NCI-H2196 (cell line): ENCODE measurements around the gene RBP7.
"Not testable (repeated sequence)": the region's sequence is repeated elsewhere in the genome, so short reads cannot be mapped to it uniquely, and the experiment has no call there.

Source experiments
- DNase-seq: peaks from one replicate; lab custom pipeline; 2025; ENCODE audit not compliant: unreplicated experiment; lab: John Stamatoyannopoulos, UW

The RBP7 gene

DNA sequence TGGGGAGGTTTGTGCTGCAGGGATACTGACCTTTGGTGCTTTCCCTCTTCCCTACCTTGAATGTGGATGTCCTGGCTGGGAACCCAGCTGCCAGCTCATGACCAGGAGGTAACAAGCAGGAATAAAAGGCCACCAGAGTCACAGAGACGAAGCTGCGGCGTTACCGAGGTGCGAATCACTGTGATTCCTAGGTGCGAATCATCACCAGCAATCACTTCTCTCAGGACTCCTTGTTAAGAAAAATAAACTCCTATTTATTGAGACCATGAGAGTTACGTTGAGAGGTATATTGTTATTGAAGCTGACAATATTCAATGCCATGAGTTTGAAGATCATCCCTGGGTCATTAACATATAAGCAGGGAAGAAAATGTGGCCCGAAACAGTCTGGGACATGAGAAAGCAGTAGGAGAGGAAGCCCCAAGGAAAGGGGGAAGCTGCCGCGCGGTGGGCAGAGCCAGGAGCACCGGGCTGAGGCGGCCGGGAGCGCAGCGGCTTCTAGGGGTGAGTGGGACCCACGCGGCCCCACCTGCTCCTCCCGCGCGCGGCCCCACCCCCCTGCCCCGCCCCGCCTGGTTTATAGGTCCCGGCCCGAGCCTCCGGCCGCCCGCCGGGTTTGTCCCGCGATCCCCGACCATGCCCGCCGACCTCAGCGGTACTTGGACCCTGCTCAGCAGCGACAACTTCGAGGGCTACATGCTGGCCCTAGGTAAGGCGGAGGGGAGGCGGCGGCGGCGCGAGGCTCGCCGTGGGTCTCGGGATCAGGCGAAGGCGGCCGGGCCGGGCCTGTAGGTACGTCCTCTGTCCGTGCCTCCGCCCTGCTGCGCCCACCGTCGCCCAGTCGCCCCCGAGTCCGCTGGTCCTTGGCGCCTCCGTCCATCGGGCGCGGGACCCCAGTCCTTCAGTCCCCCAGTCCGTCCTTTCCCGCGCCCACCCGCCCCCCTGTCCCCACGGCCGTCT, at the start of gene RBP7:
RBP7 (plus strand) TSS at position 605 of the 959 bp plus-strand sequence; CDS start at position 636, 31 bp downstream.
- DNase-seq, result no peak

DNA sequence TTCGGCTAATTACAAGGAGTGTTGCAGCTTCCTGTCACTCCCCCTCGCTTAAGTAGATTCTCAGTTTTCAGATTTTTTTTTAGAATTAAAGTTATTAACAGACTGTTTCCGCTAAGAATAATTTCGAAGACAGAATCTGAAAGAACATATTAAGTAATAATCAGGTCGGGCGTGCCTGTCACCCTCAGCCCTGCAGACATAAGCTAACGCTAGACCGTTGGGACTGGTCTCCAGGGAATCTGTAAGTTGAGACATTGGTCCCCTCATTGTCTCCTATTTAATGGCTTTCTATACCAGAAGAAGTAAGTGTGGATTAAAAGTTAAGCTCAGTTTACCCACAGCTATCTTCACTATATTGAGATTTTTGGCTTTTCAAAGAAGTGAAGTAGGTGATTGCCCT, 39.3 kb upstream of the RBP7 start:
- DNase-seq, result no peak

DNA sequence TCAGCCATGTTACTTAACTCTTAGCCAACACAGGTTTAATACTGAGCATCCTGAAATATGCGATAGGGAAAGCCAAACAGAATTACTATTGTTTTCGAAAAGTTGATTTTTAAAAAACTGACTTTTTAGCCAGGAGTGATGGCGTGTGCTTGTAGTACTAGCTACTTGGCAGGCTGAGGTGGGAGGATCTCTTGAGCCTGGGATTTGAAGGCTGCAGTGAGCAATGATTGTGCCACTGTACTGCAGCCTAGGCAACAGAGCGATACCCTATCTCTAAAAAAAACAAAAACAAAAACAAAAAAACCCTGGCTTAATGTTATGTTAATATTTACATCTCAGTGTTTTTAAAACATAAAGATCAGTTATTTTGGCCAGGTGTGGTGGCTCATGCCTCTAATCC, 37.0 kb upstream of the RBP7 start:
- DNase-seq, result no peak

DNA sequence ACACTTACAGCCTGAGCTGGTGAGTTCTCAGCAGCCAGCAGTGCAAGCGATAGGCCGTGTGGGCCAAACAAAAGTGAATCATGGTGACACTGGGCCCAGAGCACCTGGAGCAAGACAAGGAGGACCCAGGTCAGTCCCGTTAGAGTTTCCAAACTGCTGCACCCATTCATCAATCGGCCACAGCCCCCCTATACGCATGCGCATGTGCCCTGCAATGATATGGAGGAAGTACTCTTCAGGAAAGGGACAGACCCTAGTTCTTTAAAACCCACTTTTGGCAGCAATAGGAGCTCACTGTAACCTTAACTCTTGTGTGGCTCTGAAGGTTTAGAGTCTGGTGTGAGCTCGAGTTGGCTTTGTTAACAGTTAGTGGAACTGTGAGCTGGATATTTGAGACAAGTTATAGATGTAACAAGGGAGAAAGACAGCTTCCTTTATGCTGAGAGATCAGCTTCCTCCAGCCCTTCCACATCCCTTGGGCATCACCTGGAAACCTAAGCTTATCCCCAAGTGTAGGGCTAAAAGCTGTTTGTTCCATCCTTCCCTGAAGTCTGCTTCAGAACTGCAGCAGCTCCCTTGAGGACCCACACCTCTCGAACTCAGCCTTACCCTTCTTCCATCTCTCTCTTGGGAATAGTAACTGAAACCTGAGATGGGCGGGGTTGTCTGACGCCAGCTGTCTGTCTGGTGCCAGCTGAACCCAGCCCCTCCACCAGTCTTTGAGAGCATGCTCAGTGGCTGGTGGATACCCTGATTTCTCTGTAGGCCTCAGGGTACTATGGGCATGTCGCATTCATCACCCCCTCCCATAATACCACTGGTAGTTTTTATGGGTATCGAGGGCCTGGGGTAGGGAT, 36.1 kb upstream of the RBP7 start:
- DNase-seq, result no peak

DNA sequence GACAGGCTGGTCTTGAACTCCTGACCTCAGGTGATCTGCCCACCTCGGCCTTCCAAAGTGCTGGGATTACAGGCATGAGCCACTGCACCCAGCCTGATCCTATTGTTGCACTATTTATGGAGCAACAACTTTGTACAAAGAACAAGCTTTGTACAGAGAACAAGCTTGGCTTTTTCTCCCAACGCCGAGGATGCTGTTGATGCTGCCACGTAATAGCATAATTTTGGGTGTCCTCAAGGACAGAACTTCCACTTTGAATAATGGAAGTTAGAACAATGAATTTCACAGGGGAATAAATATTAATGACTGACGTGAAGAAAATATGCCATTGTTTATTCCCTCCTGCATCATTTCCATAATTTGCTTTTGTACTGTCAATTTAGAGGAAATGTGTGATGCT, 12.8 kb upstream of the RBP7 start:
- no peak for DNase-seq

DNA sequence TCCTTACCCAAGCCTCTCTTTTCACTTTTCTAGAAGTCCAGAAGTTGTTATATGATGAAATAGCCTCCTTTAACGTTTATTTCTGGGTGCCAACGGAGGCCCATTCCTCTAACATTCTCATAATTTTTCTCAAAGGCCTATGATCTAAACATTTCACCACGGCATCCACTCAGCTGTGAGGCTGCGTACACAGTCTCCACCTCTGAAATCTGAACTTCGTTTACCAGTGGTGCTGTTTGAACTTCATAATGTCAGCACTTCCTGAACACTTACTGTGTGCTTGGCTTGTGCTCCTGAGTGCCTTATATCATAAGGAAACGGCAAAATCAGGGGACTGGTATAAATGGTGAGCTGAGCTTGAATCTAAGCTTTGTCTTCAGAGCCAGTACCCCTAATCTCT, 12.0 kb upstream of the RBP7 start:
- no peak for DNase-seq

DNA sequence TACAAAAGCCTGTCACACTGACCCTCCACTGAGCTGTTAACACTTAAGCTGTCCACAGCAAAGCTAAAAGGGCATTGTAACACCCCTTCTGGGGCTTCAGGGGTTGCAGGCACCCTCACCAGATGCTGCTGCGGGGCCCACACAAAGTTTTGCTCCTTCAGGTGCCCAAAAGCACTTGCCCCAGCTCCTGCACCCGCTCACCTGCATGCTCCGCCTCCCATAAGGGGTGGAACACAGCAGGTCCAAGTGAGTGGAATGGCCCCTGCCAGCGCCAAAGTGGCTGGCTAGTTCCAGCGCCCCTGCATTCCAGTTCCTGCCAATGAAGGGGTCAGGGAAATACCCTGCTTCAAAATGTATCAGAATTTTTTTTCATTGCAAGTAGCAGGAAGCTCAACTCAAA, 7.3 kb upstream of the RBP7 start:
- DNase-seq, result no peak

DNA sequence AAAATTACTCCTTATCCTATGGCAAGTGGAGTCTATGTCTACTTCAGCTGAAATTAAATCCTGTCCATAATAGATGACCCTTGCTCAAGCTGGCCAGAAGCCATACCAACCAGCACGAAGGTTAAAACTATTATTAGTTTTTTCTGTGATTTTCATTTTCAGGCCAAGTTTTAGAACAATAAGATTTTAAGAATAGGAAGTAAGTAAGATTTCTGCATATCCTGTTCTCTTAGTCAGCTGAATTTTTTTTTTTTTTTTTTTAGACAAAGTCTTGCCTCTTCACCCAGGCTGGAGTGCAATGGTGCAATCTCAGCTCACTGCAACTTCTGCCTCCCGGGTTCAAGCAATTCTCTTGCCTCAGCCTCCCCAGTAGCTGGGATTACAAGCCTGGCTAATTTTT, 6.1 kb upstream of the RBP7 start:
- no peak for DNase-seq

DNA sequence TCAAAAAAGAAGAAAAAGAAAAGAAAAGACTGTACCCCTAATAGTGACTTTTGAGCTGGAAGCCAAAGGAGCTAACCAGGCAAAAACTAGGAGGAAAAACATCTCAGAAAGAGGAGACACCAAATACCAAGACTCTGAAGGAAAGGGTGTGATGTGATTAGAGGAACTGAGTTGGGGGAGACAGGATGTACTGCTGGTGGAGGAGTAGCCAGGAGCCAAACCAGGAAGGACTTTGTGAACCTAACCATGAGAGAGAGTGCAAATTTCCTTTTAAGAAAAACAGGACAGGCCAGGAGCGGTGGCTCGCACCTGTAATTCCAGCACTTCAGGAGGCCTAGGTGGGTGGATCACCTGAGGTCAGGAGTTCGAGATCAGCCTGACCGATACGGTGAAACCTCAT, 4.1 kb upstream of the RBP7 start:
- no peak for DNase-seq

DNA sequence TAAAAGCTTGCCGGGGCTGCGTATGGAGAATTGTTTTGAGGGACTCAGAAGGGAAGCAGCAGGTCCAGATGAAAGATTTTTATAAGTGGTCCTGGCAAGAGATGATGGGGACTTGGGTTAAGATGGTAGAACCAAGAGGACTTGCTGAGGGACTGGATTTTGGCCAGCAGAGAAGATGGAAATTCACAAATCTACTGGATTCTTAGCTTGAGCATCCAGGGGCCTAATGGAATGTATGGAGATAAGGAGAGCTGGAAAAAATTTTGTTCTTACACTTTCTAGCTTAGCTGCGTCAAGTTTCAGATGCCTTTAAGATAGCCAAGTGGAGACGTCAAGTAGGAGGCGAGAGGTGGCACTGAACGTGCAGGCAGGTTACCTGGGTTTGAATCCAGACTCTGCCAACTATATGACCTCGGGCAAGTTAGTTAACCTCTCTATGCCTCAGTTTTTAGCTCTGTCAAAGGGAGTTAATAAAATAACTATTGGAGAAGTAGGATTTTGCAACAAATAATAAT, 3.4 kb upstream of the RBP7 start:
- DNase-seq, result no peak

DNA sequence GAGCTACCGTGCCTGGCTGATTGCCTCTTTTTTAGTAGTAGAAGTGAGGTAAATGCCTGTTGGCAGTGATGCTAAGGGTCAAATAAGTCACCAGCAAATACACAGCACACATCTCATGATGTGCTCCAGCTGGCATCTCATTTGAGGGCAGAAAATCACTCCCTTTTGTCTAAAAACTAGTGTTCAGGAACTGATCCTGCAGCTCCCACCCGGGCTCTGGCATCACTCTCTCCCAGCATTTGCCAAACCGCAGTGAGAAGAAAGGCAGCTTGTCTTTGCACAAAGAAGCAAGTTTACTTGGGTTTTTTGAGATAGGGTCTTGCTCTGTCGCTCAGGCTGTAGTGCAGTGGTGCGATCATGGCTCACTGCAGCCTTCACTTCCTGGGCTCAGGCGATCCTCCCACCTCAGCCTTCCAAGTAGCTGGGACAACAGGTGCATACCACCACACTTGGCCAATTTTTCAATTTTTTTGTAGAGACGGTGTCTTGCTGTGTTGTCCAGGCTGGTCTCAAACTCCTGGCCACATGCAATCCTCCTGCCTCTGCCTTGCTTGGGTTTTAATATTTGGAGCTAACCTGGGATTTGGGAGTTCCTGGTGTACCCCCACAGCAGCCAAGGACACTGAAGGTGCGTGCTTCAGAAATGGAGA, 4.1 kb downstream of the RBP7 start:
- no peak for DNase-seq

DNA sequence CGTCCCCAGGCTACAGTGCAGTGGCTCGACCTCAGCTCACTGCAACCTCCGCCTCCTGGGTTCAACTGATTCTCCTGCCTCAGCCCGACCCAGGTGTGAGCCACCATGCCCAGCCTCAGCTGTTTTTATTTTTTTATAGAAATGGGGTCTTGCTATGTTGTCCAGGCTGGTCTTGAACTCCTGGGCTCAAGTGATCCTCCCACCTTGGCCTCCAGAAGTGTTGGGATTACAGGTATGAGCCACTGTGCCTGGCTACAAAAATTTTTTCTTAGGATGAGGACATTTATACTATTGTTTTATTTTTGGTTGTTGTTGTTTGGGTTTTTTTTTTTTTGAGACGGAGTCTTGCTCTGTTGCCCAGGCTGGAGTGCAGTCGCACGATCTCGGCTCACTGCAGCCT, 8.2 kb downstream of the RBP7 start:
- DNase-seq, result not testable (repeated sequence)

DNA sequence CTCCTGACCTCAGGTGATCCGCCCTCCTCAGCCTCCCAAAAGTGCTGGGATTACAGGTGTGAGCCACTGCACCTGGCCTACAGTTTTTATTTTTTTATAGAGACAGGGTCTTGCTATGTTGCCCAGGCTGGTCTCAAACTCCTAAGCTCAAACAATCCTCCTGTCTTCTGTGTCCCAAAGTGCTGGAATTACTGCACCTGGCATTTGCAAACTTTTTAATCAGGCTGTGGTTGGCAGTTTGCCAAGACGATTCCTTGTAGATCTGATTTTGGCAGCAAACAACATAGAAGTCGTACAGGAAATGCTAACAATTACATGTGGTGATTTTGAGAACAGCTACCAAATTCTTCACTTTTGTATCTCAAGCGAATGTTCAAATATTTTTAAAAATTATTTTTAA, 10.1 kb downstream of the RBP7 start:
- DNase-seq, result peak; percentile 24

DNA sequence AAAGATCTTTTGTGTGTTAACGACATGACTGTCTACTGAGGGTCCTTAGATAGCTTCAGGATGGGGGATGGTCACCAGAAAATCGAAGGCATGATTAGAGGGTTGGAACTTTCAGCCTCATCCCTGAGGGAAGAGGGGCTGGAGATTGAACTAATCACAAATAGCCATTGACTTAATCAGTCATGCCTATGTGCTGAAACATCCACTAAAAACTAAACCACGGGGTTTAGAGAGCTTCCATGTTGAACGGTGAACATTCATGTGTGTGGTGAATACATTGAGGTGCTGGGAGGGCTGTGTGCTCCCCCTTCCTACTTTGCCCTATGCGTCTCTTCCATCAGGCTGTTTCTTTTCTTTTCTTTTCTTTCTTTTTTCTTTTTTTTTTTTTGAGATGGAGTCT, 17.0 kb downstream of the RBP7 start:
- DNase-seq, result no peak

DNA sequence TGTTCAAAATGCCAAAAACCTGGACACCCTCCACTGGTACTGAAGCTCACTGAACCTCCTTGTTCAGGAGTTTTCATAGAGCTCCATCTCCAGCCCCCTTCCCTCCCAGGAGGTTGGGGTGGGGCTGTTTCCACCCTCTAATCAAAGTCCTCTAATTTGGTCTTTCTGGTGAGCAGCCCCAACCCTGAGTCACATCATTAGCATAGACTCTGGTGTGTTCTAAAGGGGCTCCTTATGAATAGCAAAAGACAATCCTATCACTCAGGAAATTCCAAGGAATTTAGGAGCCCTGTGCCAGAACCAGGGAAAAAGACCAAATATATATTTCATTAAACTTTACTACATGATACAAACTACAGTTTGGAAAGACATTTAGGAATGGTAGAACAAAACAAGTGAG, 22.5 kb downstream of the RBP7 start:
- no peak for DNase-seq

DNA sequence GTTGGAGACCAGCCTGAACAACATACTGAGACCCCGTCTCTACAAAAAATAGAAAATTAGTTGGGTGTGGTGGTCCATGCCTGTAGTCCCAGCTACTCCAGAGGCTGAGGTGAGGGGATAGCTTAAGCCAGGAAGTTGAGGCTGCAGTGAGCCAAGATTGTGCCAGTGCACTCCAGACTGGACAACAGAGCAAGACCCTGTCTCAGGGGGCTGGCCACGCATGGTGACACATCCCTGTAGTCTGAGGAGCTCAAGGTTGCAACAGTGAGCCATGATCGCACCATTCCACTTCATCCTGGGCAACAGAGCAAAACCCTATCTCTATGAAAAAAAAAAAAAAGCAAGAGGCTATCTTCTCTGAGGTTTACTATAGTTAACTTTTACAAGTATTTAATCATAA, 23.1 kb downstream of the RBP7 start:
- DNase-seq, result no peak

DNA sequence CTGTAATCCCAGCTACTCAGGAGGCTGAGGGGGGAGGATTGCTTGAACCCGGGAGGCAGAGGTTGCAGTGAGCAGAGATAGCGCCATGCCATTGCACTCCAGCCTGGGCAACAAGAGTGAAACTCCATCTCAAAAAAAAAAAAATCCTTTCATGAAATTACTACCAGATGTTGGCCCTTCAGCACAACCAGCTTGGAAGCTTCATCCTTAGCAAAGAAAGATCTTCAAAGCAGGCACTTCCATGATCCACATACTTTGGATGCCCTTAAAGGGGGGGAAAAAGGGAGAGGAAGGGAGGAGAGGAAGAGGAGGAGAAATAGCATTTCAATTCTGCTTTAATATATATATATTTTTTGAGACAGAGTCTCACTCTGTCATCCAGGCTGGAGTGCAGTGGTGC, 23.6 kb downstream of the RBP7 start:
- not testable (repeated sequence) for DNase-seq

DNA sequence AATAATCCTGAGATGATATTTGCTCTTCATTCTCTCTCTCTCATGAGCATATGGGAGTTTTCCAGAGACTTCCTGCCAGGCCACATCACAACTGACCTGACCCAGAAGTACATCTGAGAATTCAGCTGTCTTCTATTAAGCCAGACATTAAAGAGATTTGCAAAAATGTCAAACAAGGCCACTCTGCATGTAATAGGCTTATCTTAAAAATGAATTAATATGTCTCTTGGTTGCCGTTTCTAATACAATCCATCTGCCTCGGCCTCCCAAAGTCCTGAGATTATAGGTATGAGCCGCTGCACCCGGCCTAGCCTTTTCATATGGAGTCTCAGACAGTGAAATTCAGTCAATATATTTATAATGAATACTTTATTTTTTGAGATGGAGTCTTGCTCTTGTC, 25.0 kb downstream of the RBP7 start:
- DNase-seq, result not testable (repeated sequence)

DNA sequence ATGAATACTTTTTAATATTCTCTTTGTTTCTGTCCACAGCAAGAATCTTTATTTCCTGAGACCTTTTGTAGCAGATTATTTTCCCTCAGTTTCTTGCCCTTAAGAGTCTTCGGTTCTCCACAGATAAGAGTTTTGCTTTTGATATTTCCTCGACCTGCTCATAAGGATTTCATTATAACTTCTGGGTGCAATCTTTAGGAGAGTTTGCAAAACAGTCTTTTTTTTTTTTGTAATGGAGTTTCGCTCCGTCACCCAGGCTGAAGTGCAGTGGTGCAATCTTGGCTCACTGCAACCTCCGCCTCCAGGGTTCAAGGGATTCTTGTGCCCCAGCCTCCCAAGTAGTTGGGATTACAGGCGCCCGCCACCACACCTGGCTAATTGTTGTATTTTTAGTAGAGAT, 25.6 kb downstream of the RBP7 start:
- no peak for DNase-seq

DNA sequence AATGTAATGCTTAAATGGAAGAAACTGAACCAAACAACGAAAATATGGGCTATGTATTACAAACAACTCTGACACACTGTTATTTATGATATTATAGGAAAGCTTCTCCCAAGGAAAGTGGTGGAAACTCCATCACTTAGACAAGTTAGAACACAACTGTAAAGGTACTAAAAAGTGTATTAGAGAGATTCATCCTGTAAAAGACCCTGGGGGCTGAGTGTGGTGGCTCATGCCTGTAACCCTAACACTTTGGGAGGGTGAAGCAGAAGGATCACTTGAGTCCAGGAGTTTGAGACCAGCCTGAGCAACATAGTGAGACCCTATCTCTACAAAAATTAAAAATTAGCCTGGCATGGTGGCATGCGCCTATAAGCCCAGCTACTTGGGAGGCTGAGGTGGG, 28.3 kb downstream of the RBP7 start:
- no peak for DNase-seq

DNA sequence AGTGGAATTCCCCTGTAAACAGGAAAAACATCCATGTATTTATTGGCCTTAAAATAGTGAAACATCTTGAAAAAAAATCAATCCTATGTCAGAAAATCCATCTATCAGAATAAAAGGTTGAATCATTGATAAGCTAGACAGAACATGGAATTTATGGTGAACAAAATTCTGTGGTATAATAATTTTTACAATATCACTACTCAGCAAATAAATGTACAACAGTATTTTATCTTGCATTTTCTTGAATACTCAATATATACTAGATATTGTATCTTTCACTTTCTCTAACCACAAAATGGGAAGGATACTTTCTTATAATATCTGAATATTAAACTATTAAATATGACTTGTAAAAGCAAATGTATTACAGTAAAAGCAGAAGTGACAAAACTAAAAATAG, 30.0 kb downstream of the RBP7 start:
- no peak for DNase-seq
